ENCODE data around the gene DHX40. TPM values are rescaled to one million over a fixed set of nuclear protein-coding genes. Genes with fewer than 3 reads are reported as not detected.
A peak's percentile ranks its signal among the peaks of the same experiment; 100 is the strongest.
"Not testable (repeated sequence)": the region's sequence is repeated elsewhere in the genome, so short reads cannot be mapped to it uniquely, and the experiment has no call there.

The DHX40 gene
- total RNA-seq, 1 experiment from 2014 or later: 22.9 TPM

GRCh38 chr17:59547131-59547915 lies 18.1 kb upstream of the DHX40 start:
- peaks cover 10% of the 10 kb centered on the region for H3K4me1 ChIP-seq (ENCODE audit: insufficient read depth, low read length, poor library complexity, severe bottlenecking)
- no peaks in the 10 kb centered on the region for H3K9me3 ChIP-seq (ENCODE audit: low read depth, low read length, poor library complexity, severe bottlenecking)
- peaks cover 21% of the 10 kb centered on the region for H3K27me3 ChIP-seq (replicated peaks; ENCODE audit: insufficient read depth, low read depth, low read length, poor library complexity)
- no peak overlapping the region for H3K4me3 ChIP-seq (ENCODE audit: low read depth, low read length, poor library complexity, severe bottlenecking)
- intact Hi-C loops (cut with micrococcal nuclease; ENCODE audit: unreplicated experiment): no loop called here
- TF ChIP-seq EZH2 (IDR thresholded peaks at IDR 0.05; ENCODE audit: borderline replicate concordance, low read depth, low read length, poor library complexity, severe bottlenecking): no peak
- TF ChIP-seq, protein P1, sequence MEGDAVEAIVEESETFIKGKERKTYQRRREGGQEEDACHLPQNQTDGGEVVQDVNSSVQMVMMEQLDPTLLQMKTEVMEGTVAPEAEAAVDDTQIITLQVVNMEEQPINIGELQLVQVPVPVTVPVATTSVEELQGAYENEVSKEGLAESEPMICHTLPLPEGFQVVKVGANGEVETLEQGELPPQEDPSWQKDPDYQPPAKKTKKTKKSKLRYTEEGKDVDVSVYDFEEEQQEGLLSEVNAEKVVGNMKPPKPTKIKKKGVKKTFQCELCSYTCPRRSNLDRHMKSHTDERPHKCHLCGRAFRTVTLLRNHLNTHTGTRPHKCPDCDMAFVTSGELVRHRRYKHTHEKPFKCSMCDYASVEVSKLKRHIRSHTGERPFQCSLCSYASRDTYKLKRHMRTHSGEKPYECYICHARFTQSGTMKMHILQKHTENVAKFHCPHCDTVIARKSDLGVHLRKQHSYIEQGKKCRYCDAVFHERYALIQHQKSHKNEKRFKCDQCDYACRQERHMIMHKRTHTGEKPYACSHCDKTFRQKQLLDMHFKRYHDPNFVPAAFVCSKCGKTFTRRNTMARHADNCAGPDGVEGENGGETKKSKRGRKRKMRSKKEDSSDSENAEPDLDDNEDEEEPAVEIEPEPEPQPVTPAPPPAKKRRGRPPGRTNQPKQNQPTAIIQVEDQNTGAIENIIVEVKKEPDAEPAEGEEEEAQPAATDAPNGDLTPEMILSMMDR (conservative IDR thresholded peaks at IDR 0.05; ENCODE audit: low read depth, low read length): no peak
- H3K36me3 ChIP-seq (ENCODE audit: insufficient read depth, low read length, poor library complexity, severe bottlenecking): no peaks in the 10 kb centered on the region
- BruUV-seq (replicated peaks): no TSS peak
- no peak overlapping the region for H3K27ac ChIP-seq (ENCODE audit: low read depth, low read length, poor library complexity, severe bottlenecking)
- peak; percentile 95 for DNase-seq (ENCODE audit: low spot score)
- CTCF ChIA-PET: no interaction called here
- POLR2A ChIA-PET (ENCODE audit: low non-redundant PET): no interaction called here

- peaks cover 10% of the 10 kb centered on the region for H3K4me1 ChIP-seq (ENCODE audit: insufficient read depth, low read length, poor library complexity, severe bottlenecking)
- BruUV-seq (replicated peaks); intact Hi-C loops (cut with micrococcal nuclease; ENCODE audit: unreplicated experiment); H3K4me3 ChIP-seq (ENCODE audit: low read depth, low read length, poor library complexity, severe bottlenecking); H3K9me3 ChIP-seq (ENCODE audit: low read depth, low read length, poor library complexity, severe bottlenecking); H3K27ac ChIP-seq (ENCODE audit: low read depth, low read length, poor library complexity, severe bottlenecking); CTCF ChIA-PET; DNase-seq (ENCODE audit: low spot score); POLR2A ChIA-PET (ENCODE audit: low non-redundant PET); H3K27me3 ChIP-seq (replicated peaks; ENCODE audit: insufficient read depth, low read depth, low read length, poor library complexity); H3K36me3 ChIP-seq (ENCODE audit: insufficient read depth, low read length, poor library complexity, severe bottlenecking): not testable (repeated sequence)
Measured at GRCh38 chr17:59548985-59549384, 16.4 kb upstream of the DHX40 start.

GRCh38 chr17:59550703-59551102 lies 14.7 kb upstream of the DHX40 start:
- H3K4me3 ChIP-seq (ENCODE audit: low read depth, low read length, poor library complexity, severe bottlenecking): no peak overlapping the region
- no peak overlapping the region for H3K27ac ChIP-seq (ENCODE audit: low read depth, low read length, poor library complexity, severe bottlenecking)
- peaks cover 4% of the 10 kb centered on the region for H3K27me3 ChIP-seq (replicated peaks; ENCODE audit: insufficient read depth, low read depth, low read length, poor library complexity)
- ChIA-PET CTCF (no interaction called here), POLR2A (ENCODE audit: low non-redundant PET) (interaction anchor here (0.6 kb wide), 1 partner anchor 152 kb away, joined by 5 read pairs; no protein-coding TSS in a partner anchor)
- H3K4me1 ChIP-seq (ENCODE audit: insufficient read depth, low read length, poor library complexity, severe bottlenecking): peaks cover 10% of the 10 kb centered on the region
- intact Hi-C loops (cut with micrococcal nuclease; ENCODE audit: unreplicated experiment): no loop called here
- no peaks in the 10 kb centered on the region for H3K36me3 ChIP-seq (ENCODE audit: insufficient read depth, low read length, poor library complexity, severe bottlenecking)
- DNase-seq (ENCODE audit: low spot score): no peak
- no TSS peak for BruUV-seq (replicated peaks)
- TF ChIP-seq, protein P1 (conservative IDR thresholded peaks at IDR 0.05; ENCODE audit: low read depth, low read length): no peak
- TF ChIP-seq EZH2 (IDR thresholded peaks at IDR 0.05; ENCODE audit: borderline replicate concordance, low read depth, low read length, poor library complexity, severe bottlenecking): no peak
- no peaks in the 10 kb centered on the region for H3K9me3 ChIP-seq (ENCODE audit: low read depth, low read length, poor library complexity, severe bottlenecking)

DNA sequence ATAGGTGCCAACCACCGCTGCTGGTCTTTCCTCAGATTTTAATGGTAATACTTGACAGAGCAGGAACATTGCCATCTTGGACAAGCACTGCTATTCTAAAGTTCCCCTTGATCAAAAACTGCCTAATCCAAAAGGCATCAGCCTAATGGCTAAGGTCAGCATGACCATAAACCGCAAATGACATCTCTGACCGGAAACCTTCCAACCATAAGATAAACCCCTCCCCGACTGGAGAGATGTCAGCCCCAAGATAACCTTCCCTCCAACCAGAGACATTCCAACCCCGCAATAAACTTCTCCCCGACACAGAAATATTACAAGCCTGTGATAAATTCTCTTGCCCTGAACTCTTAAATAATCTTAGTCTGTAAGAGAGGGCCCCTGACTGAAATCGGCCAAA lies 7.4 kb upstream of the DHX40 start:
- Histone ChIP-seq H3K4me1 (ENCODE audit: insufficient read depth, low read length, poor library complexity, severe bottlenecking) (no peaks in the 10 kb centered on the region), H3K9me3 (ENCODE audit: low read depth, low read length, poor library complexity, severe bottlenecking) (no peaks in the 10 kb centered on the region), H3K36me3 (ENCODE audit: insufficient read depth, low read length, poor library complexity, severe bottlenecking) (no peaks in the 10 kb centered on the region), H3K27me3 (replicated peaks; ENCODE audit: insufficient read depth, low read depth, low read length, poor library complexity) (peaks cover 4% of the 10 kb centered on the region), H3K4me3 (ENCODE audit: low read depth, low read length, poor library complexity, severe bottlenecking) (no peak overlapping the region), H3K27ac (ENCODE audit: low read depth, low read length, poor library complexity, severe bottlenecking) (no peak overlapping the region)
- intact Hi-C loops (cut with micrococcal nuclease; ENCODE audit: unreplicated experiment): no loop called here
- ChIA-PET POLR2A (ENCODE audit: low non-redundant PET) (no interaction called here), CTCF (no interaction called here)
- DNase-seq (ENCODE audit: low spot score): no peak
- TF ChIP-seq, protein P1 (conservative IDR thresholded peaks at IDR 0.05; ENCODE audit: low read depth, low read length): no peak
- TF ChIP-seq EZH2 (IDR thresholded peaks at IDR 0.05; ENCODE audit: borderline replicate concordance, low read depth, low read length, poor library complexity, severe bottlenecking): no peak
- no TSS peak for BruUV-seq (replicated peaks)

All from A673 (cell line).